D721Med (cell line): ENCODE results near the gene C2CD2.

Source experiments
- DNase-seq: peaks from one replicate; pipeline ENCODE4 v3.0.0; 2011; ENCODE audit warnings: low spot score; ENCODE audit not compliant: insufficient read length
- FAIRE-seq: peaks from 2 replicates; lab custom pipeline; 2011; peaks lifted over from hg19 to GRCh38; lab: Jason Lieb, UNC
- TF ChIP-seq, protein P1 (sequence below): IDR thresholded peaks from 2 replicates; pipeline ENCODE4 v1.5.1; 2012; ENCODE audit warnings: mild to moderate bottlenecking, control low read depth; ENCODE audit not compliant: insufficient read depth; ENCODE audit errors: missing control alignments

C2CD2 gene

DNA sequence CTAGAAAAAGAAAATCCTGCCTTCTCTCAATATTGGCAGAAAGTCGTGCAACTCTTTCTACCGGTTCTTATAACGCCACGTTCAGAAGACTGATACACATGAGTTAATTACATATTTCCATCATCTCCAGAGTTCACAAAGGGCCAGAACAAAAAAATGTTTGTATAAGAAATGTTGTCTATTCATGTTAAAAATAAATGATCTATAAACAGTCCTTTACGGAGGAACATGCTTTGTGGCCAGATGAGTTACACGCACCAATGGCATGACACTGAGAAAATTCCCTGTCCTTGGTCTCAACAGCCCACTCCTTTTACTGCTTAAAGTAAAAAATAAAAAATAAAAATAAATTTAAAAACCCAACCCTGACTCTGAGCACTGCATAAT lies 29.5 kb downstream of the C2CD2 start:
- TF ChIP-seq, protein P1, sequence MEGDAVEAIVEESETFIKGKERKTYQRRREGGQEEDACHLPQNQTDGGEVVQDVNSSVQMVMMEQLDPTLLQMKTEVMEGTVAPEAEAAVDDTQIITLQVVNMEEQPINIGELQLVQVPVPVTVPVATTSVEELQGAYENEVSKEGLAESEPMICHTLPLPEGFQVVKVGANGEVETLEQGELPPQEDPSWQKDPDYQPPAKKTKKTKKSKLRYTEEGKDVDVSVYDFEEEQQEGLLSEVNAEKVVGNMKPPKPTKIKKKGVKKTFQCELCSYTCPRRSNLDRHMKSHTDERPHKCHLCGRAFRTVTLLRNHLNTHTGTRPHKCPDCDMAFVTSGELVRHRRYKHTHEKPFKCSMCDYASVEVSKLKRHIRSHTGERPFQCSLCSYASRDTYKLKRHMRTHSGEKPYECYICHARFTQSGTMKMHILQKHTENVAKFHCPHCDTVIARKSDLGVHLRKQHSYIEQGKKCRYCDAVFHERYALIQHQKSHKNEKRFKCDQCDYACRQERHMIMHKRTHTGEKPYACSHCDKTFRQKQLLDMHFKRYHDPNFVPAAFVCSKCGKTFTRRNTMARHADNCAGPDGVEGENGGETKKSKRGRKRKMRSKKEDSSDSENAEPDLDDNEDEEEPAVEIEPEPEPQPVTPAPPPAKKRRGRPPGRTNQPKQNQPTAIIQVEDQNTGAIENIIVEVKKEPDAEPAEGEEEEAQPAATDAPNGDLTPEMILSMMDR, result no peak
- no peak for FAIRE-seq
- DNase-seq, result no peak

DNA sequence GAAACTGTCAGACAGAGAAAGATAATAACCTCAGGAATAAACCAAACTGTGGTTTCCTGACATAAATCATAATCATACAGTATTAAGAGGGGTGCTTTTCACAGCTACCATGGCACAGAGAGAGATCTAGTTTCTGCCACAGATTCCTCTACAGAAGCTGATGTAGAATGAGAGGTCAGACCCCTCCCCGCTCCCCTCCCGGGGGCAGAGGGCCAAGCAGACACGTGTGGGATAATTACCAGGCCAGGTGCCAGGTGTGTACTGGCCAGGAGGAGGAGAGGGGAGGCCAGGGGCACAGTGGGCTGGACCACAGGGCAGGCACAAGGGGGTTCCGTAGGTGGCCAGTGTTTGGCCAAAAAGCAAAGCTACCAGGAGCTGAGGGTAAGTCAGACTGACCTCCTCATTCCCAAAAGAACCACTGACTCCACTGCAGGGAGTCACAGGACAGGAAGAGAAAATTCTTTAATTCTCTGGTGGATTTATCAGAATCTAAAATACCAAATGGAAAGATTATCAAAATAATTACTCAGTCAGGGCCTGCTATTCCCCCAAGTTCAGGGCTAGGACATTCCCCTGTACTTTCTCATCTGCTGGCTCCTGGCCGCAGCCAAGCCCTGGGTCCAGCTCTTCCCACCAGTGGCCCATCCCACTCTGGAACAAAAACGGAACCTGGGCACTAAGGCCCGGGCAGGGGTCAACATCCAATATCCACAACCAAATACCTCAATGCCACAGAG lies 30.0 kb downstream of the C2CD2 start:
- TF ChIP-seq, protein P1, result no peak
- FAIRE-seq, result no peak
- no peak for DNase-seq

DNA sequence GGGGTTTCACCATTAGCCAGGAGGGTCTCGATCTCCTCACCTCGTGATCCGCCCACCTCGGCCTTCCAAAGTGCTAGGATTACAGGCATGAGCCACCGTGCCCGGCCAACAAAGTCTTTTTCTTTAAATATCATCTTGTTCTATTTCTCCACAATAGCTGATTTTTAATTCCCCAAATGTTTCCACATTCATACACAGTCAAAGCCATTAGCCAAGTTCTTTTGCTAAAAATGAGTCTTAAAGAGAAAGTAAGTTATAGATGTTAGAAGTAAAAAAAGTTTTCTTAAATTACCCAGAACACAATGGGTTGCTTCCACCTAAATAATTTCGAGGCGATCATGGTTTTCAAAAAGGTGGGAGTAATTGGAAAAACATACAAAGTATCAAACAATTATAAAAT lies 30.6 kb downstream of the C2CD2 start:
- FAIRE-seq (no peak), DNase-seq (no peak)
- TF ChIP-seq, protein P1, result no peak

DNA sequence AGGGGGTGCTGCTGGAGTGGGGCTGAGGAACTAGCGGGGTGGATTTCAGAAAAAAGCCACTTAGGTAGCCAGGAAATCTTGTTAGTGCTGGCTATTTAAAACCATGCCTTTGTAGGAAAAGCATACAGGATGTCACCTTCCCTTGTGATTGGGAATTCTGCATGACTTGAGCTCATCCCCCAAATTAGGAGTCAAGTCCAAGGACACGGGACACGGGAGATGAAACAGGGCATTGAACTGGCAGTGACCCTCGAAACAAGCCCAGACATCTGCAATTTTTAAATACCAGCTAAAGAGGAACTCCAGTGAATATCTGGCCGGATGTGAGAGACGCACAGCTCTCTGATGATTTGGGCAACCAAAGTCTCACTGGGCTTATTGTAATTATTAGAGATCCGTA lies 32.8 kb downstream of the C2CD2 start:
- FAIRE-seq (no peak), DNase-seq (no peak)
- TF ChIP-seq, protein P1, result no peak

DNA sequence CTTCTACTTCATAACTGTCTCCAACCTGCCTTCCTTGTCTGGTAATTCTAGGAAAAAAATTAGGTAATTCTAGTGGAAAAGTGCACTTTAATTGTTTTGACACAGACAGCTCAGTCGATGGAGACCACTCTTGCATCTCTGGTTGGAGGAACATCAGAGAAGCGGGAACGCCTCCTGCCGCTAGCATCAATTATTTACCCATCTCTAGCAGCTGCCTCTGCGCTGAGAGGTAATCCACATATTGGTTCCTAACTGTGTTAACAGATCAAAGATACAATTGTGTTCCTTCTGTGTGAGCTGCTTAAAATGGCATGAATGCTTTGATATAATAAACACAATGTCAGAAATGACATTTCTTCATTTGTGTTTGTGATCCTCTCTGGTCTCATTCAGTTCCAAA lies 33.3 kb downstream of the C2CD2 start:
- FAIRE-seq (no peak), DNase-seq (no peak)
- TF ChIP-seq, protein P1, result no peak

DNA sequence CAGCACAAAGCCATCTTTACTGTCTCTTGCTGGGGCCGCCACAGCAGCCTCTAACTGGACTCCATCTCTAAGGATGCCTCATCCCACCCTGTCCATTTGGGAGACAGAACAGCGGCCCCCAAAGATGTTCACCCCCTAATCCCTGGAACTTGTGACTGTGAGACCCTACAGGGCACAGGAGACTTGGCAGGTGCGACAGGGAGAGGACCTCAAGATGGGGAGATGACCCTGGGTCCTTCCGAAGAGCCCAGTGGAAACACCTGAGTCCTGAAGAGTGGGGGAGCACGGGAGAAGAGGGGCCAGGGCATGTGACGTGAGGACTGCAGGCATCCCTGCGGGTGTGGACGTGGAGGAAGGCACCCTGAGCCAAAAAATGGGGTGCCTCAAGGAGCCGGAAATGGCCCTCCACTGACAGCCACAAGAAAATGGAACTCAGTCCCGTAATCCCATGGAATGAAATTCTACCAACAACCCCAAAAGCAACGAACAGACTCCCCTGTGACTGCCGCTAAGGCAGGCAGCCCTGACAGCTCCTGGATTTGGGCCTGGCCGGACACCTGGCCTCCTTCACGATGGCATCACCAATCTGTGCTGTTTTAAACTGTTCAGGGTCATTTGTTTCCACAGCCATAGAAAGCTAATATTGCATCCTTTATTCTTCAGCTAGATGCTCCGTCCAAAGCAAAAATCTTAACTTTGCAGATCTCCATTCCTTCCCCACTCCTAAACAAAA lies 34.0 kb downstream of the C2CD2 start:
- DNase-seq, result no peak
- TF ChIP-seq, protein P1, result no peak
- no peak for FAIRE-seq
